HG02623 (cell line): ENCODE measurements around the gene KCNIP1.

Experiments used
- ATAC-seq: cut with Tn5 transposase; IDR thresholded peaks from one replicate; pipeline ENCODE4 v1.9.1; 2021; ENCODE audit warnings: moderate library complexity; ENCODE audit not compliant: unreplicated experiment

KCNIP1 gene

GRCh38 chr5:170504616-170505266 is 921 bp downstream of the KCNIP1 start:
- ATAC-seq: no peak

- no peak for ATAC-seq
Observed at GRCh38 chr5:170508036-170508435, 4.2 kb downstream of the KCNIP1 start.

GRCh38 chr5:170508660-170509347 is 5.0 kb downstream of the KCNIP1 start:
- ATAC-seq: no peak

- ATAC-seq: no peak
Observed at GRCh38 chr5:170509348-170509660, 5.5 kb downstream of the KCNIP1 start.

GRCh38 chr5:170510126-170510525 is 6.3 kb downstream of the KCNIP1 start:
- no peak for ATAC-seq

- ATAC-seq: no peak
Observed at GRCh38 chr5:170510559-170510958, 6.7 kb downstream of the KCNIP1 start.

- no peak for ATAC-seq
Observed at GRCh38 chr5:170511551-170512258, 7.9 kb downstream of the KCNIP1 start.

GRCh38 chr5:170513856-170514525 is 10.2 kb downstream of the KCNIP1 start:
- no peak for ATAC-seq

GRCh38 chr5:170517411-170517810 is 13.6 kb downstream of the KCNIP1 start:
- no peak for ATAC-seq

GRCh38 chr5:170518277-170518676 is 14.5 kb downstream of the KCNIP1 start:
- no peak for ATAC-seq

GRCh38 chr5:170519549-170519948 is 15.7 kb downstream of the KCNIP1 start:
- no peak for ATAC-seq

GRCh38 chr5:170520372-170520771 is 16.6 kb downstream of the KCNIP1 start:
- no peak for ATAC-seq

GRCh38 chr5:170522211-170523141 is 18.7 kb downstream of the KCNIP1 start:
- no peak for ATAC-seq

GRCh38 chr5:170523142-170523551 is 19.3 kb downstream of the KCNIP1 start:
- no peak for ATAC-seq

- no peak for ATAC-seq
Observed at GRCh38 chr5:170523830-170524229, 20.0 kb downstream of the KCNIP1 start.

- ATAC-seq: no peak
Observed at GRCh38 chr5:170524576-170524975, 20.8 kb downstream of the KCNIP1 start.

- no peak for ATAC-seq
Observed at GRCh38 chr5:170525470-170526211, 21.8 kb downstream of the KCNIP1 start.

GRCh38 chr5:170527991-170528390 is 24.2 kb downstream of the KCNIP1 start:
- no peak for ATAC-seq

GRCh38 chr5:170528976-170529375 is 25.2 kb downstream of the KCNIP1 start:
- ATAC-seq: no peak

GRCh38 chr5:170532935-170533334 is 29.1 kb downstream of the KCNIP1 start:
- no peak for ATAC-seq
